Hepatocyte (in vitro differentiated cells): ENCODE measurements around the gene PSMD12. TPM values are rescaled to one million over a fixed set of nuclear protein-coding genes. Genes with fewer than 3 reads are reported as not detected.

Experiments
- DNase-seq: peaks from one replicate; pipeline ENCODE4 v3.0.0-alpha.2; 2016; ENCODE audit warnings: low spot score
- H2AFZ ChIP-seq: fragments of 200-600 bp; sonication (generic); 2 replicates; pipeline ENCODE4 v1.6.0; 2016; ENCODE audit warnings: antibody characterized with exemption, mild to moderate bottlenecking
- H3K27ac ChIP-seq: fragments of 200-600 bp; sonication (generic); 2 replicates; pipeline ENCODE4 v1.5.1; 2016; ENCODE audit warnings: mild to moderate bottlenecking
- H3K27me3 ChIP-seq: fragments of 200-600 bp; sonication (generic); 2 replicates; pipeline ENCODE4 v1.6.1; 2016
- H3K36me3 ChIP-seq: fragments of 200-600 bp; sonication (generic); replicated peaks from 2 replicates; pipeline ENCODE4 v1.5.1; 2016; ENCODE audit warnings: low read depth; ENCODE audit not compliant: insufficient read depth
- H3K4me1 ChIP-seq: fragments of 200-600 bp; sonication (generic); 2 replicates; pipeline ENCODE4 v1.5.1; 2016; ENCODE audit warnings: mild to moderate bottlenecking, moderate library complexity; ENCODE audit not compliant: insufficient read depth
- H3K4me2 ChIP-seq: fragments of 200-600 bp; sonication (generic); 2 replicates; pipeline ENCODE4 v1.6.0; 2016
- H3K4me3 ChIP-seq: fragments of 200-600 bp; sonication (generic); 2 replicates; pipeline ENCODE4 v1.5.1; 2016; ENCODE audit warnings: mild to moderate bottlenecking
- H3K79me2 ChIP-seq: fragments of 200-600 bp; sonication (generic); 2 replicates; pipeline ENCODE4 v1.6.0; 2017; ENCODE audit warnings: mild to moderate bottlenecking
- H3K9me2 ChIP-seq: fragments of 200-600 bp; sonication (generic); replicated peaks from 2 replicates; pipeline ENCODE4 v1.6.0; 2017; ENCODE audit warnings: mild to moderate bottlenecking; ENCODE audit not compliant: insufficient read depth
- H3K9me3 ChIP-seq: fragments of 200-600 bp; sonication (generic); 2 replicates; pipeline ENCODE4 v1.5.1; 2016; ENCODE audit warnings: low read depth, mild to moderate bottlenecking
- H4K20me1 ChIP-seq: fragments of 200-600 bp; sonication (generic); 2 replicates; pipeline ENCODE4 v1.6.0; 2016; ENCODE audit warnings: mild to moderate bottlenecking; ENCODE audit not compliant: insufficient read depth, poor library complexity, severe bottlenecking
- EZH2 ChIP-seq: fragments of 200-600 bp; sonication (generic); IDR thresholded peaks from 2 replicates; pipeline ENCODE4 v1.6.1; 2016; ENCODE audit warnings: antibody characterized with exemption, mild to moderate bottlenecking, borderline replicate concordance
- EZH2phosphoT487 ChIP-seq: fragments of 200-600 bp; sonication (generic); IDR thresholded peaks from one replicate; pipeline ENCODE4 v1.6.1; 2018; ENCODE audit warnings: antibody characterized with exemption, mild to moderate bottlenecking, low read depth, moderate library complexity; ENCODE audit not compliant: unreplicated experiment, severe bottlenecking
- WGBS: methylation state at CpG from one replicate; pipeline ENCODE4 v1.1.6; 2016; ENCODE audit warnings: low lambda C conversion rate; ENCODE audit errors: missing lambda C conversion rate; 5-methylcytosine and 5-hydroxymethylcytosine counted together
- polyA plus RNA-seq: library from polyadenylated mRNA; unstranded; fragments of >200 nt; fragmentation: Nextera tagmentation; extraction: Ambion mirVana; gene quantifications from 2 replicates; pipeline ENCODE4 v1.2.1, GENCODE V29; 2016
- total RNA-seq: library from RNA; depleted of rRNA; stranded (reverse); fragments of >200 nt; gene quantifications from 2 replicates; pipeline ENCODE4 v1.2.3, GENCODE V29; 2014
- TF ChIP-seq, protein P1 (sequence below): fragments of 200-600 bp; sonication (generic); IDR thresholded peaks from 2 replicates; pipeline ENCODE4 v1.5.1; 2016; ENCODE audit warnings: antibody characterized with exemption, mild to moderate bottlenecking; ENCODE audit not compliant: poor library complexity

The PSMD12 gene
- total and polyA plus RNA-seq, 2 experiments from 2014 or later, result 28.4 to 65.3 TPM

DNA sequence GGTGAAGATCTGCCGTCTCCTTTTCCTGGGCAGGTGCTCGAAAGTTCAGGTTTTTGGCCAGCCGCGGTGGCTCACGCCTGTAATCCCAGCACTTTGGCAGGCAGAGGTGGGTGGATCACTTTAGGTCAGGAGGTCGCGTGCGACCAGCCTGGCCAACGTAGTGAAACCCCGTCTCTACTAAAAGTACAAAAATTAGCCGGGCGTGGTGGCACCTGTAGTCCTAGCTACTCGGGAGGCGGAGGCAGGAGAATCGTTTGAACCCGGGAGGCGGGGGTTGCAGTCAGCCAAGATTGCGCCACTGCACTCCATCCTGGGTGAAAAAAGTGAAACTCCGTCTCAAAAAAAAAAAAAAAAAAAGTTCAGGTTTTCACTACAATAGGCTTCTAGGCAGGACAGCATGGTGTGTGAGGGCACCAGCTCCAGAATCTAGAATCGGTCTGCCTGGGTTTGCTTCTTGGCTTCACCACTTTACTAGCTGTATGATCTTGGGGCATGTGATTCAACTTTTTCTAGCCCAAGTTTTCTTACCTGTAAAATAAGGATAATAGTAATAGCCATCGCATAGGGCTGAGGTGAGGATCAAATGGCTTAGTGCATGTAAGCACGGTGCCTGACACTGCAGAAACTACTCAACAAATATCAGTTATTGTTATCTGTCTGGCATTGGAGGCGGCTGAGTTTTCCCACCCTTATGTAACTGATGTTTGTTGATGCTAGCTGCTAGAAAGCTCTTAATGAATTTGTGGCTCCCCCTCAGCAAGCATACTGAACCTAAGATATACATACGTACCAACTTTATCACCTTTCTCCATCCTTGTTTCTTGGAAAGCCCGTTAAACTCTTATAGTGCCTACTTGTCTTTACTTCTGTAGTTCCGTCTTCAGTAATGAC, 1.3 kb downstream of the PSMD12 start:
- DNase-seq, result no peak
- Histone ChIP-seq H2AFZ (no peak overlapping the region), H3K4me3 (peak overlapping the region; percentile 92), H3K4me1 (peaks cover 21% of the 10 kb centered on the region), H3K79me2 (peaks cover 63% of the 10 kb centered on the region), H3K36me3 (no peaks in the 10 kb centered on the region), H4K20me1 (peaks cover 52% of the 10 kb centered on the region), H3K27ac (peak overlapping the region; percentile 98), H3K4me2 (peak overlapping the region; percentile 89), H3K27me3 (no peaks in the 10 kb centered on the region), H3K9me3 (no peaks in the 10 kb centered on the region), H3K9me2 (no peaks in the 10 kb centered on the region)
- WGBS, result 76% methylated on average over 26 of the region's 26 CpGs
- TF ChIP-seq, protein P1, sequence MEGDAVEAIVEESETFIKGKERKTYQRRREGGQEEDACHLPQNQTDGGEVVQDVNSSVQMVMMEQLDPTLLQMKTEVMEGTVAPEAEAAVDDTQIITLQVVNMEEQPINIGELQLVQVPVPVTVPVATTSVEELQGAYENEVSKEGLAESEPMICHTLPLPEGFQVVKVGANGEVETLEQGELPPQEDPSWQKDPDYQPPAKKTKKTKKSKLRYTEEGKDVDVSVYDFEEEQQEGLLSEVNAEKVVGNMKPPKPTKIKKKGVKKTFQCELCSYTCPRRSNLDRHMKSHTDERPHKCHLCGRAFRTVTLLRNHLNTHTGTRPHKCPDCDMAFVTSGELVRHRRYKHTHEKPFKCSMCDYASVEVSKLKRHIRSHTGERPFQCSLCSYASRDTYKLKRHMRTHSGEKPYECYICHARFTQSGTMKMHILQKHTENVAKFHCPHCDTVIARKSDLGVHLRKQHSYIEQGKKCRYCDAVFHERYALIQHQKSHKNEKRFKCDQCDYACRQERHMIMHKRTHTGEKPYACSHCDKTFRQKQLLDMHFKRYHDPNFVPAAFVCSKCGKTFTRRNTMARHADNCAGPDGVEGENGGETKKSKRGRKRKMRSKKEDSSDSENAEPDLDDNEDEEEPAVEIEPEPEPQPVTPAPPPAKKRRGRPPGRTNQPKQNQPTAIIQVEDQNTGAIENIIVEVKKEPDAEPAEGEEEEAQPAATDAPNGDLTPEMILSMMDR, result no peak
- TF ChIP-seq EZH2phosphoT487 (no peak), EZH2 (no peak)

DNA sequence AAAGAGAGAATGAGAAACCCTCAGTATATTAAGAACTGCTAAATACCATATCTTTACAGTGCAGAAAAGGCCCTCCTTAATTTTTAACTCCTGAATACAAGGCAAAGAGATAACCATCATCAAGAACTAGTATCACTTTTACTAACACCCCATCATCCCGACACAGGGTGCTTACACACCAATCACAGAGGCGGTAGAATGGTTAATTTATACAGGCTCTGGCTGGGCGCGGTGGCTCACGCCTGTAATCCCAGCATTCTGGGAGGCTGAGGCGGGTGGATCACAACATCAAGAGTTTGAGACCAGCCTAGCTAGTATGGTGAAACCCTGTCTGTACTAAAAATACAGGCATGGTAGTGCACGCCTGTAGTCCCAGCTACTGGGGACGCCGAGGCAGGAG, 4.2 kb downstream of the PSMD12 start:
- no peak overlapping the region for H3K4me2 ChIP-seq
- H2AFZ ChIP-seq, result no peak overlapping the region
- no peak for DNase-seq
- H3K4me1 ChIP-seq, result peaks cover 21% of the 10 kb centered on the region
- WGBS, result 95% methylated on average over 9 of the region's 9 CpGs
- H4K20me1 ChIP-seq, result peaks cover 77% of the 10 kb centered on the region
- no peaks in the 10 kb centered on the region for H3K9me3 ChIP-seq
- H3K4me3 ChIP-seq, result no peak overlapping the region
- TF ChIP-seq EZH2 (no peak), EZH2phosphoT487 (no peak)
- TF ChIP-seq, protein P1, result no peak
- H3K36me3 ChIP-seq, result no peaks in the 10 kb centered on the region
- no peak overlapping the region for H3K27ac ChIP-seq
- no peaks in the 10 kb centered on the region for H3K9me2 ChIP-seq
- peaks cover 92% of the 10 kb centered on the region for H3K79me2 ChIP-seq
- H3K27me3 ChIP-seq, result no peaks in the 10 kb centered on the region

DNA sequence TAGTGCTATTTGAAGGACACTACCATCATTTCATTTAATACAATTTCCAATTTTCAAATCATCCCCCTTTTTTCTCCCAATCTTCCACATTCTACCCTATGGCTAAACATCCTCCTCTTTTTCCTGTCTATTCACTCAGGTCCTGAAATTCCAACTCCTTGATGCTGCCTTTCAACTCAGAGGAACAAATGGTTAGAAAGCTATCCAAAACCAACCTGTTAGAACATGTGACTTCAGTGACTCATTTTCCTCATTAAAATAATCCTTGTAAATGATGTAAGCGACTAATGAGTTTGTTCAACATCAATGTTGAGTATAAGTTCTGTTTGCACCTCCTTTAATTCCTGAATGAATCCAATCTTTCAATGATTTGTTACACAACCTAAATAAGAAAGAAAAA, 5.5 kb downstream of the PSMD12 start:
- 93% methylated on average over 1 of the region's 1 CpG for WGBS
- Histone ChIP-seq H3K27ac (no peak overlapping the region), H2AFZ (no peak overlapping the region), H3K4me3 (no peak overlapping the region), H3K9me3 (no peaks in the 10 kb centered on the region), H3K9me2 (no peaks in the 10 kb centered on the region), H3K79me2 (peaks cover 96% of the 10 kb centered on the region), H3K4me2 (no peak overlapping the region), H4K20me1 (peaks cover 79% of the 10 kb centered on the region), H3K4me1 (peaks cover 21% of the 10 kb centered on the region), H3K27me3 (no peaks in the 10 kb centered on the region), H3K36me3 (no peaks in the 10 kb centered on the region)
- no peak for DNase-seq
- TF ChIP-seq, protein P1, result no peak
- TF ChIP-seq EZH2, result no peak
- TF ChIP-seq EZH2phosphoT487, result no peak
